RCC 7860 (cell line): ENCODE results near the gene CABLES2.
A peak's percentile ranks its signal among the peaks of the same experiment; 100 is the strongest.

Experiments used
- DNase-seq: peaks from one replicate; pipeline ENCODE4 v3.0.0-alpha.2; 2015; ENCODE audit warnings: low spot score
- FAIRE-seq: peaks from 2 replicates; lab custom pipeline; 2012; peaks lifted over from hg19 to GRCh38; lab: Jason Lieb, UNC

Gene CABLES2

DNA sequence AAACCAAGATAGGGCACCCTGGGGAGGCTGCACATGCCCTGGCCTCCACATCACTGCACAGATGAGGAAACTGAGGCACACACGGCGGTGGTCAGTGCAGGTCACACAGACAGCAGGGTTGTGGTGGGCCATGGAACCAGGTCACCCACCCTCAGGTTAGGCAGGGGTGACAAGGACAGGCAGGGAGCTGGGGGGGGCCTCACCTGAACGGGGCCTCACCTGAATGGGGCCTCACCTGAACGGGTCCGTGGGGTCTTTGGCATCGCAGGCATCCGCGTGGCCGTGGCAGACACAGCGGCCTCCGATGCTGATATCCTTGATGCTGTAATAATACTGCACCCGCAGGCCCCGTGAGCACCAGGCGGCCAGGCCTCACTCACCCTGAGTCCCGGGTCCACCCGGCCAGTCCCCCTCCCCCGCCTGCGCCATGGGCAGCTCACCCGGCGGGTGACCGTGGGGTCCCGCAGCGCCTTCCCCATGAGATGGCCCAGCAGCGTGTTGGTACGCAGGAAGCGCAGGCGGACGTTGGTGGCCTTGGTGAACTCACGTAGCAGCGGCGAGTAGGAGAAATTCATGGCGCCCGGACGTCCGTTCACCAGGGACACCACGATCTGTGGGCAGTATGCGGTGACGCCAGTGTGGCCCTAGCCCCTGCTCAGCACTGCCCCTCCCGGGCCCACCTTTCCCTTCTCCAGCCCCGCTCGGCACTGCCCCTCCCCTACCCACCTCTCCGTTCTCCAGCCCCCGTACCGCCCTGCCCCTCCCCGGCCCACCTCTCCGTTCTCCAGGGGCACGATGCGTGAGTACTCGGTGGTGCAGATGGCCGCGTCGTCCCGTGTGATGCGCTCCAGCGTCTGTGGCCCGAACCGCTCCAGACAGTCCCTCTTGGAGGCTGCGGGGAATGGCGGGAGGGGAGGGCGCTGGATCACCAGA is 55.4 kb downstream of the CABLES2 start:
- no peak for DNase-seq
- no peak for FAIRE-seq

DNA sequence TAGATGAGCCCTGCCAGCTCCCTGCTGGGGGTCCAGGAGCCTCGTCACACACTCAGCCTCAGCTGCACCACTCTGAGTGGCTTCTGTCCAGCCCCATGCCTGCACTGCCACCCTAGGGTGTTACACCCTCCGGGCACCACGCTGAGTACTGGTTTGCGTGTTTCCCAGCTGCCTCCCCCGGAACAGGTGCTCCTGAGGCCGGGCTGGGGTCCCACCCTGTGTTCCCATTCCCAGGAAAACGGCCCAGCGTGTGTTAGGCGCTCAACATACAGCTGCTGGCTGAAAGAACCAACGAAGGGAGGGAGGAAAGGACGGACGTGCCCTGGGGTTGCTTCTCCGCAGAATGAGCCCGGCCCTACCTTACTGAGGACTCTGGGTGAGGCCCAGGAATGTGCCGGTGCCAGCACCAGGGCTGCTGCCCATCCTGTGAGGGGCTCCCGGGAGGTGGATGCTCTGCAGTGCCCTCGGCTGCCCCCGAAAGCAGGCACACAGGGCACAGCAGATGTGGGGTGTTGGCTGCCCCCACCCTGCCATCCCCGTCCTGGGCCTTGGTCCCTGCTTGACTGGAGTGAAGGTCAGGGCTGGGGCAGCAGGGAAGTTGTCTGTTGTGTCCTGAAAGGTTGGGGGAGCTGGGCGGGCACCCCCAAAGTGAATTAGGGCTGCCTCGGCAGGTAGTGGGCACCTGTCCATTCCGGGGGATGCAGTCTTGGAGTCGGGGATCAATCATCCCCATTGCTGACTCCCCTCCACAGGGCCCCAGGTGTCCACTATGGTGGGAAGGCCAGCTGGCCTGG is 56.3 kb downstream of the CABLES2 start:
- DNase-seq (no peak), FAIRE-seq (no peak)

DNA sequence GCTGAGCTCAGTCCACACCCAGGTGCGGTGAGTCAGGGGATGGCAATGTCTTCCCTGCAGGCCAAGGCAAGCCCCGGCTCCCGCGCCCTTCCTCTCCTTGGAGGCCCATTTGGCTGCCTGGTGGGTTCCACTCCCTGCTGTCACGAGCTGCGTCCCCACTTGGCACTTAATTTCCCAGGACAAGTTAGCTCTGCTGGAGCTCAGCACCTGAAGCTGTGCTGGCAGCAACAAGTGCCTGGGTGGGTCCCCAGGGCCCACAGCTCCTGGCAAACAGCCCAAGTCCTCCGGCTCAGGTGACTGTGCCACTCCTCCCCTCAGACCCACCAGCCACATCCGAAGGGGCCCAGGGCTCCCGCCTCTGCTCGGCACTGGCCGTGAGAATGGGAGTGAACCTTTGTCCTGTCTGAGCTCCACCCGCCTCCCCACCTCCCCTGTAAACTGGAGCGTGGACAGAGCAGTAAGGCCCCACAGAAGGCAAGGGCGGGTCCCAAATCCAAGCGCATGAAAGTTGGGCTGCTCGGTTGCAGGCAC is 56.9 kb downstream of the CABLES2 start:
- DNase-seq (peak; percentile 24), FAIRE-seq (no peak)

DNA sequence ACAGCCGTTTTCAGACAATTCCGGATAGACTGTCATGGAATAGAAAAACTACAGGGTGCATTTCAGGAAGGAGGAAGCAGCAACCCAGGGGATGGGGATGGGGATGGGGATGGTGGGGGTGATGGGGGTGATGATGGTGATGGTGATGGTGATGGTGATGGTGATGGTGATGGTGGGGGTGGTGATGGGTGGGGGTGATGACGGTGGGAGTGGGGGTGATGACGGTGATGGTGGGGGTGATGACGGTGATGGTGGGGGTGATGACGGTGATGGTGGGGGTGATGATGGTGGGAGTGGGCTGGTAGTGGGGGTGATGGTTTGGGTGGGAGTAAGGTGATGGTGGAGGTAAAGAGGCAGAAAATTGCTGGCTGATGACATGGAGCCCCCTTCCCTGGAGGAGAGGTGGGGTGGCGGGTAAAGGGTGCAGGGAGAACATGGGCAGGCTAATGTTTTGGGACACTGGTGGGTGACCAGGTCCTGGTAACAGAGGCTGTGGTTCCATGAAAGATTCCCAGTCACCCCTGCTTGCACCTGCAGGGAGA is 57.5 kb downstream of the CABLES2 start:
- FAIRE-seq (no peak), DNase-seq (no peak)

DNA sequence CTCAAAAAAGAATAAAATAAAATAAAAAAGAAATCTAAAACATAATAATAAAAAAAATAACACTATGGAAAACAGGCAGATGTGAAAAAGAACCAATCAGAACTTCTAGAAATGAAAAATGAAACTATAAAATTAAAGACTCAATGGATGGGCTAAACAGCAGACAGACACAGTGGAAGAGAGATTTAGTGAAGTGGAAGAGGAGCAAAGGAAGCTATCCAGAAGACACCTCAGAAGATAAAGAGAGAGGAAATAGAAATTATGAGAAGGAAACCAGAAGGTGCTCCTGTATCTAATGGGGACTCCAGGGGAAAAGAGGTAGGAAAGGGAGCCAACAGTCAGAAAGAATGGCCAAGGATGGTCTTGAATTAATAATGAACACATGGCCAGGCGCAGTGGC is 58.5 kb downstream of the CABLES2 start:
- DNase-seq (no peak), FAIRE-seq (no peak)

DNA sequence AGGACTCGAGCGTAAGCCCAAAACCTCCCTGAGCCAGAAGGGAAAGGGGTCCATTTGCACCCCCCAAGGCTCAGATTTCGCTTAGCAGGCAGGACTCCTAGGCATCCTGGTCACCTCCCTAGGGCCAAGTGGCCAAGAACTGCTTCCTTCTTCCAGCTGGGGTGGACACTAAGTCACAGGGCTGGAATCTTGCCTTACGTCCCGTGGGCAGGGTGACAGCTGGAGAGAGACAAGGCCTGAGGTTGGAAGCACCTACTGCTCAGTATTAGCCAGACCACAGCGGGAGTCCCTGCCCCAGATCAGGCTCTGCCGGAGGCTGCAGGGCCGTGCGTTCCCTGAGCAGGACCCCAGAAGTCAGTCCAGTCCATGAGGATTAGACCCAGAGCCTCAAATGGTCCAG is 59.6 kb downstream of the CABLES2 start:
- FAIRE-seq, result no peak
- DNase-seq, result no peak

DNA sequence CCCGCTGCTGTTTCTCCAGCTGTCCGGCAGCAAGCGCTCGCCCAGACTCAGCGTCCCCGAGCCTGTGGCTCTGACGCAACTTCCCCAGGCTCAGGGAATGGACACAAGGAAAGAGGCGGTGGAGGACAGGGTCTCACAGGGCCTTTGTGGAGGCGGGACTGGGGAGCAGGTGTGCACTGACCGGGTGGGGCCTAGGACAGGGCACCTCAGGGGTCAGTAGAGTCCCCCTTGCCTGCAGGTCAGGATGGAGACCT is 60.0 kb downstream of the CABLES2 start:
- FAIRE-seq (no peak), DNase-seq (no peak)

DNA sequence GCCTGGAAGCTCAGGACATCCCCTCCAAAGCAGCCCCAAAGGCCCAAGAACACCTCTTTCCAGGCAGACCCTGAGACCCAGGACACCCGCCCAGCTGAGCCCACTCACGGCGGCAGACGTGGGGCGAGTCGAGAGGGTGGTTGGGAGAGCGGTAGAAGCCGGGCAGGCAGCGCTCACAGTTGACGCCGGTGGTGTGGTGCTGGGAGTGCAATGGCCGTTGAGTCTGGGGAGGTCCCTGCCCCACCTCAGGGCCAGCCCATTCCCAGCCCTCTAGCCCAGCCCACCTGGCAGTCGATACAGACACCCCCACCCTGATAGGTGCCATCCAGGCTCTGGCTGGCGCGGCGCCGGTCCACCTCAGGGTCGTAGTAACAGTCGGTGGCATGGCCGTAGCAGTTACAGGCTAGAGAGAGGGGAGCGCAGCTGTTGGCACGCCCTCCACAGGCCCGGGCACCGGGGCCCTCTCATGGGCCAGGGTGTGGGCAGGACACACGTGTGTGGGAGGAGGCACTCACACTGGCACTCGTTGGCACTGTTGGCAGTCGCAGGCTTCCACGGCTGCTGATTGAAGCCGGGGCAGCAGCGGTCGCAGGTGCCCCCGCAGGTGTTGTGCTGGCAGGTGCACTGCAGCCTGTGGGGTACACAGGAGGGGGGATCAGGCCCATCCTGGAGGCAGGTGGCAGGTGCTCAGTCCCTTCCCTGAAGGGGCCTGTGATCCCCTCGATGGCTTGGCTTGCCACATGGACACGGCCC is 60.5 kb downstream of the CABLES2 start:
- FAIRE-seq, result no peak
- DNase-seq, result no peak

DNA sequence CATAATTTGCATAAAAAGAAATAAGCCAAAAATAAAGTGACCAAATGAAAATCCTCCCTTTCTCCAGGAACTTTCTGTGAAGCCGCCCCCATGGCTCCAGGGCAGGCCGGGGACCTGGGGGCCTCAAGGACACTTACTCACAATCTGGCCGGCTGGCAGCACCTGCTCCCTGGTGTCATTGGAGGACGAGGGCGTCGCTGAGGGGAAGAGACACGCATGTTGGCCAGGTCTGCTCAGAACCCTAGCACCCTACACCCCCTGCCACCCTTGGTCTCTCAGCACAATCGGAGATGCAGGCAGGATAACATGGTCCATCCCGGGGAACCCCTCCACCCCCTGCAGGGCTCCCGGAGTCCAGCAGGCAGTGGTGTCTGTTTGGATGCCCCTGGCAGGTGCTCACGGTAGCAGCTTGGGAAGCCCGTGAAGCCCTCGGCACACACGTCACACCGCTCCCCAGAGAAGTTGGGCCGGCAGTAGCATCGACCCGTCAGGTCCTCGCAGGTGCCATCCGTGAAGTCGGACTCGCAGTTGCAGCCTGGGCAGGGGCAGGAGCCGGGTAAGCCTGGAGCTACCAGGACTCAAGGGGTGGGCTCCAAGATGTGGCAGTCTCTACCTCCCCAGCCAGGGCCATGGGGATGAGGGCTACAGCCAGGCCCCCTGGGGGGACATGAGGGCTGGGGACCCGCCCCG is 61.3 kb downstream of the CABLES2 start:
- DNase-seq (no peak), FAIRE-seq (no peak)

DNA sequence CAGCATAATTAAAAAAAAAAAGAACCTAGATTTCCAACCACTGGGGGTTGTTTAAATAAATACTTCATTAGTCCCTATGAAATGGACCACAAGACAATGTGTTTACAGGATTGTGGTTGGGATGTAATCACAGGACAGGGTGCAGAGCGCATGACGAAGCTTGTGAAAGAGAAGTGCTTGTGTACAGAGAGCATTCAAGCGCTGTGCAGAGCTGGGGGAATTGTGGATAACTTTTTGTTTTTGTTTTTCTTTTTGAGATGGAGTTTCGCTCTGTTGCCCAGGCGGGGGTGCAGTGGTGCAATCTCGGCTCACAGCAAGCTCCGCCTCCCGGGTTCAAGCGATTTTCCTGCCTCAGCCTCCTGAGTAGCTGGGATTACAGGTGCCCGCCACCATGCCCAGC is 62.3 kb downstream of the CABLES2 start:
- DNase-seq (no peak), FAIRE-seq (no peak)

DNA sequence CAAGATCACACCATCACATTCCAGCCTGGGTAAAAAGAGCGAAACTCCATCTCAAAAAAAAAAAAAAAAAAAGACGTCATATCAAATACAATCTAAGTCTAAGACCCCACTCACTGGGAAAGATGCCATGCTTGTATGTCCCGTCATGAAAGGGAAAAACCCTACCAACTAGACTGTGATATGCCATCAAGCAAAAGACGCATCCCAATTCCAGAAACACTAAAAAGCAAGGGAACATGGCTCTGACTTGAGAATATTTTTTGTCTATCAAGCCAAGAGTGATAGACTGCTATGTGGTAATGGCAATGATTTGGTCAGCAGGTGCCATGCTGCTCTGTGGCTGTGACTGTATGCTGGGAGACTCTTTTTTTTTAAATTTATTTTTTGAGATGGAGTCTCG is 63.0 kb downstream of the CABLES2 start:
- DNase-seq (no peak), FAIRE-seq (no peak)

DNA sequence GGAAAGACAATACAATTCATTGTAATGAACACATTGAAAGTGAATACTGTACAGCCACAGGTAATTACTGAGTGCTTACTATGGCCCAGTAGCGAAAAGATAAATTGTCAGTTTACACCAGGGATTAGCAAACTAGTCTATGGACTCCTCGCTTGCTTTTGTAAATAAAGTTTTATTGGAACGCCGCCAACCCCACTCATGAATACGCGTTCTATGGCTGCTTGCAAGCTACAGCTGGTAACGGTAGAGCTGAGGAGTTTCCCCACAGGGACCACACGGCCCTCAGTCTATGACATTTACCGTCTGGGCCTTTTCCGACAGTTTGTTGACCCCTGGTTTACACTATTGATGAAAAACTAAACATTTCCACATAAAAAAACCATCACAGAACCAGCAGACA is 64.2 kb downstream of the CABLES2 start:
- no peak for FAIRE-seq

DNA sequence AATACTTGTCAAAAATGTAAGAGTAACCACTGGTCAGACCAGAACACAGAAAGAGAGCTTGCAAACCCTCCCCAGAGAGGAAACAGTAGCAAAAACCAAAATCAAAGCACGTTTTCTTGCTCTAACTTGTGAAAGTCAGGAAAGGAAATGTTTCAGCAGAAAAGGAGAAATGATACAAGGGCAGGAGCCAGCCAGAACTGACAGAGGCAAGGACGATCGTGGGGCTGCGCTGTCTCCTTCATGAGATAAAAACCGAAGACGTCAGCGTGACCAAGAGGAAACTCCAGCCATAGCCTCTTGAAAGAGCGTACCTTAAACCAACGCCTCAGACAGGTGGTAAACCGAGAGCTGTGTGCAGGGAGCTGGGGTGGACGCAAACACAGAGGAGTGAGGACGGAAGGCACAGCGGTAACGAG is 67.4 kb downstream of the CABLES2 start:
- DNase-seq (no peak), FAIRE-seq (no peak)

More for the DNA sequence above, 64.2 kb downstream of the CABLES2 start:
- DNase-seq, result no peak
